ENCODE measurements around the gene SFMBT1.

Gene SFMBT1, protein sequence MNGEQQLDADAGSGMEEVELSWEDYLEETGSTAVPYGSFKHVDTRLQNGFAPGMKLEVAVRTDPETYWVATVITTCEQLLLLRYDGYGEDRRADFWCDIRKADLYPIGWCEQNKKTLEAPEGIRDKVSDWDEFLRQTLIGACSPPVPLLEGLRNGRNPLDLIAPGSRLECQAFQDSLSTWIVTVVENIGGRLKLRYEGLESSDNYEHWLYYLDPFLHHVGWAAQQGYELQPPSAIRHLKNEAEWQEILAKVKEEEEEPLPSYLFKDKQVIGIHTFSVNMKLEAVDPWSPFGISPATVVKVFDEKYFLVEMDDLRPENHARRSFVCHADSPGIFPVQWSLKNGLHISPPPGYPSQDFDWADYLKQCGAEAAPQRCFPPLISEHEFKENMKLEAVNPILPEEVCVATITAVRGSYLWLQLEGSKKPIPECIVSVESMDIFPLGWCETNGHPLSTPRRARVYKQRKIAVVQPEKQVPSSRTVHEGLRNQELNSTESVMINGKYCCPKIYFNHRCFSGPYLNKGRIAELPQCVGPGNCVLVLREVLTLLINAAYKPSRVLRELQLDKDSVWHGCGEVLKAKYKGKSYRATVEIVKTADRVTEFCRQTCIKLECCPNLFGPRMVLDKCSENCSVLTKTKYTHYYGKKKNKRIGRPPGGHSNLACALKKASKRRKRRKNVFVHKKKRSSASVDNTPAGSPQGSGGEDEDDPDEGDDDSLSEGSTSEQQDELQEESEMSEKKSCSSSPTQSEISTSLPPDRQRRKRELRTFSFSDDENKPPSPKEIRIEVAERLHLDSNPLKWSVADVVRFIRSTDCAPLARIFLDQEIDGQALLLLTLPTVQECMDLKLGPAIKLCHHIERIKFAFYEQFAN

DNA sequence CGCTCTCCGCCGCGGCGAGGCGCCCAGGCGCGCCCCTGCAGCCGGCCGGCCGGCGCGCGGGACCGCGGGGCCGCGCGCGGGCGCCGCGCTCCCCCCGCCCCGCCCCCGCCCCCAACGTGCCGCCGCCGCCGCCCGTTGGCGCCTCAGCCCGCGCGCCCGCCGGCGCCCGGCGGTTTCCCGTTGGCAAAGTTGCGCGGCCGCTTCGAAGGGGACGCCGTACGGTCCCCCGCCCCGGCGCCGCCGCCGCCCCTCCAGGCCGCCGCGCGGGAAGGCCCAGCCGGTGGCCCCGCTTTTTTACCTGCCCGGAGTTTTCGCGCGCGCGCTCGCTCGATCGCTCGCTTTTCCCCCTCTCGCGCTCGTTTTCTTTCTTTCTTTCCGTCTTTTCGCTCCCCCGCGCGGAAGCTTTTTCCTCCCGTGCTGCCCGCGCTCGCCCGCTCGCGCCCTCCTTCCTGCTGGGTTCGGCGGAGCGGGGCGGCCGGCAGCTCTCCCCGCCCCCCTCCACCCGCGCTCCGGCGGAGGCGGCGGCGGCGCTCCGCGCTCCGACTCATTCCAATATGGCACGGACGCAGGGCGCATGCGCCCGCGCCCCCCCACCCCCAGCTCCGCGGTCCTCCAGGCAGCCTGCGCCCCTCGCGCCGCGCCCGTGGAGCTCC lies at the start of gene SFMBT1:
TSS of gene SFMBT1 (minus strand) at position 556 of the 653 bp plus-strand sequence. CDS start 76,945 bp downstream, outside the sequence.
- DNase-seq: peak; percentile 45

DNA sequence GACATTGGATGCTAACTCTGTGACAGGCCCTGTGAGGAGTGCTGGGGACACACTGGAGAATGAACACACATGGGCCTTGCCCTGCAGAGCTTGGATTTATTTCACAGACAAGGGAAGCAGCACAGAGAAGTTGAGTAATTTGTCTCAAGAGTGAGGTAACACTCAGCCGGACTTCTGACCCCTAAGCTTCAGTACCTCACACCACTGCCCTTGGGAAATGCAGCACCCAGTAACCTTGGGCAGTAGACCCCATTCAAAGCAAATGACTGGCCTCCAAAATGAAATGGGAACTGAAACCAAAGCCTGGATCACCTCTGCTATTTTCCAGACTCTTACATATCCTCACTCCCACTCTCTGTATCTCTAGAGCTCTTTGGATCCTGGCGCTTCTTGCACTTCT lies 47.1 kb upstream of the SFMBT1 start:
- no peak for DNase-seq

DNA sequence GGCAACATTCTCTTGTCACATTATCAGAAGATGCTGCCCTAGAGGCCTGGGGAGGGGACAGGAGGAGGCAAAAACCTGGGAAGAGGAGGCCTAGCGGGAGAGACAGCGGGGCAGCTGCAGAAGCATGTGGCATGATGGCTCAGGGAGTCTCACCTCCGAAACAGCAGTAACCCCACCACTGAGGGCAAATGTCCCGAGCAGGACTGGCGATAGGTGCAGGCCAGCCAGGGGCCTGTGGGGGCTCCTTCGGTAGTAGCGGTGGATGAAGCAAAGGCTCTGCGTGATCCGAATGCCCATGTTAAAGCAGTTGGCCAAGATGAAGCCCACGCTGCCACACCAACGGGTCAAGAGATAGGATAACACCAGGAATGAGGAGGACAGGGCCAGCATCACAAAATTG lies 46.3 kb upstream of the SFMBT1 start:
- no peak for DNase-seq

DNA sequence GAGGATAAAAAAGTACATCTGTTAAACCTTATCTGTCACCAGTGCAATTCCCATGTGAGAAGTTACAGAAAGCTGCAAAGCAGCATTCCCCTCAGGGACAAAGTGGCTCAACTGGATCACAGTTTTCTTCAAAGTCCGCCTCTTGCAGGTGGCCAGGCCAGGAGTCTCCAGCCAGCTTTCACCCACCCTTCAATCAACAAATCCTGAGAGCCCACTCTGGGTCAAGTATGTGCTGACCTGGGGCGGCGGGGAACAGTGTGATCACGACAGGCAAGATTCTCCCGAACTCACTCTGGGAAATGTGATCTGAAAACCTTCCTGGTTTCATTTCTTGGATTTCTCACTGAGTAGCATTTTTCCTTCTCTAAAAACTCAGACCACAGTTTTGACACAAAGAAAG lies 45.1 kb upstream of the SFMBT1 start:
- DNase-seq: no peak

DNA sequence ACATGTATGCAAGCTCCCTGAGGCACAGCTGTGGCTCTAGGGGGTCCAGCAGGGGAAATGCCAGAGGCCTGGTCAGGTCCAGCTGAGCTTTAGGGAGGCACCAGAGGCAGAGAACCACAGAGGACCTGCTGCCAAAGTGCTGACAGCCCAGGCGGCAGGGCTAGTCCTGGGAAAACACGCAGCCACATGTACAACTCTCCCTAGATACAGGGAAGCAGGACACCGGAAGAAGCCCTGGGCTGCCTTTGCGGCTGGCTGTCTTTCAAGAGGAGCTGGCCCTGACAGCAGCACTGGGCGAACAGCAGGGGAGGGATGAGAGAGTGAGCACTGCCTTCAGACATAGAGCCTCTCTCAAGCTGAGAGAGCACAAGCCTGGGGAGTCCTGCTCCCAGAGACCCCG lies 43.6 kb upstream of the SFMBT1 start:
- DNase-seq: no peak

DNA sequence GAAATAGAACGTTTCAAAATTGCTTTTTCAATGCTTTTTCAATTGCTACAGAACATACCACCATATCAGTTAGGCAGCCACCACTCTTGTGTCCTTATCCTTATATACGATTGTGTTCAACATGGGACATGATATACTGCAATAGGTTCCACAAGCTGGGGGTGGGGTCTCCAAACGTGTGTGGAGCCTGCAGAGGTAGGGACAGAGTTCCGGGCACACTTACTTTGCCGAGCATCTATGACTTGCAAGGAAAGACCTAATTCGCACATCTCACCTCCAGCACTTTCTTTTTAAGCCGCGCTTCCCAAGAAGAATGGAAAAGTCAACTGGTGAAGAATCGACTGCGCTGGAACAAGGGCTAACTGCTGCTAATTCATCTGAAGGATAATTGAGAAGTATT lies 39.6 kb upstream of the SFMBT1 start:
- no peak for DNase-seq

DNA sequence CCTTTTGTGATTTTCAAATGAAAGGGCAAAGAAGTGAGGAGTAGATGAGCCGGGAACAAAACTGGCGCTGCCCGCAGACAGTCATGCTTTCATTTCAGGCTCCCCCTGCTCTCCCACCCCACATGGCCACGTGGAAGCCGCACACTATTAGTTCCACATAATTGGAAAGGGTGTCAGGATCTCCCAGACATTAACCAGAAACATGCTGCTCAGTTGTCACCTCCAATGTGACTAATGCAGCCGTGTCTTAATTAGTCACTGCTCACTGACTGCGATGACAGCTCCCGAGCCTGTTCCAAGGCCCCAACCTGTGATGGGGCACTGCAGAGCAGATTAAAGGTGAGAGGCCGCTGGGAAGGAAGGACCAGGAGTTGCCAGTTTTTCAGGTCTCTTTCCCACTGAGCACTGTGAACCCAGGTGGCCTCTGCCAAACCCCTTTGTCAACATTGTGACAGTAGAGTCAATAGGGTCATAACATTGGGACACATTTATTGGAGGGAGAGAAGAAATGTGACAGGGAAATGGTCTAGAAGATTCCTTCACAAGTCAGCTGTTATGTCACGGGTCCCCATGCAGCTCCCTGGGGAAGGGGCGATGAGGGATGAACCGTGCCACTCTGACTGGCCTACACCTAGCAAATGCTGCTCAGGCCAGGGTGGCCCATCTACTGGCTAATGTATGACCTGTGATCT lies 38.6 kb upstream of the SFMBT1 start:
- no peak for DNase-seq

DNA sequence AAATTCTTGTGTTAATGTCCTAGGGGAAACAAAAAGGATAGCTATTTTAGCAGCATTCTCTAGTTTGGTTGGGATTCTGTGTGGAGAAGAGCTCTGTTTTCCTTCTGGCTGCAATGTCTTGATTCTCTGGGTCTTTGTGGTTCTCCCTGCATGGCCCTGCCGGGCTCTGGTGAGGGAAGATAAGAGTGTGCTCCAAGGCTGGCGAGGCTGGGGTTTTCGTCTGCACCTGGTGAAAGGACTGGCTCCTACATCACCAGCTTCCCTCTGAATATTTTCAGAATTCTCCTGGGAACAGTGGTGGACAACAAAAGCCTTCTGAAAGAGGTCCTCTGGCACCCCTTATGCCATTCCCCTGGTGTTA lies 38.1 kb upstream of the SFMBT1 start:
- no peak for DNase-seq

DNA sequence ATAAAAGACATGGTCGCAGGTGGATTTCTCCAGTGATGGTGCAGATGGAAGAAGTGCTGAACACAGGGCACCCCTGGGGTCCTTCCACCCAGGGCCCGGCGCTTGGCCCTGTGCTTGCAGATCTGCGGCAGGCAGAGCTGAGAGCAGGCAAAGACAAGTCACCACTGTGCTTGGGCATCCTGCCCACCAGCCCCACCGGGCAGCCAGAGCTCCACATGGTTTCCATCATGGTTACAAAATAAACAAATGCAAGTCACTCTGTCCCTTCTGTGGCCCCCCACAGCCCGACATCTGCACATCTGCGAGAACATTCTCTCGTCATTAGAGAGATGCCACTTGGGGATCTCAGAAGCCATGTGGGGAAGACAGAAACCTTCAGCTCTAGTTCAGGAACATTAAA lies 37.6 kb upstream of the SFMBT1 start:
- no peak for DNase-seq

DNA sequence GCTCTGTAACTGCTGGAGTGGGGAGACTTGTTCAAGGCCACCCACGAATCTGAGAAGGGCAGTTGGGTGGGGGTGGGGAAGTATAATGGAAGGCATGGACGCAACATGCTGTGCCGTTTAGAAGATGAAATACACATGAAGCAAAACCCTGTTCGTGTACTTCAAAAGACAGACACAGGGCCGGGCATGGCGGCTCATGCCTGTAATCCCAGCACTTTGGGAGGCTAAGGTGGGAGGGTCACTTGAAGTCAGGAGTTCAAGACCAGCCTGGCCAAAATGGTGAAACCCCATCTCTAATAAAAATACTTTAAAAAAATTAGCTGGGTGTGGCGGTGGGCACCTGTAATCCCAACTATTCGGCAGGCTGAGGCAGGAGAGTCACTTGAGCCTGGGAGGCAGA lies 36.9 kb upstream of the SFMBT1 start:
- DNase-seq: no peak

DNA sequence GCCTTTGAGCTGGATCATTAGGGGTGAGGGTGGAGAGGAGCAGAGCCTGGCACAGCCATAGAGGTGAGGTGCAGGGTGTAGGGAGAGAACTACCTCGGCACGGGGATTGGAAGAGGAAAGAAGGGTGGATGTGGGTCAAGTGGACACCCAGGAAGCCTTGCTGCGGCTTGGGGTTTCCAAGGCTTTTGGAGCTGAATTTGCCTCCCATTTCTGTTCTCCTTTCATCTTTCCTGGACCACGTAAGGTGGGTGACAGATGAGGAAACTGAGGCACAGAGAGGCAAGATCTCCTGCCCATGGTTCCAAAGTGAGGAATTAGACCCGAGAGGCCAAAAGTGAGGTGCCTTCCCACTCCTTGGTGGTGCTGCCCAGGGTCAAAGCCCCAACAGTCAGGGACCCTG lies 35.4 kb upstream of the SFMBT1 start:
- DNase-seq: no peak

DNA sequence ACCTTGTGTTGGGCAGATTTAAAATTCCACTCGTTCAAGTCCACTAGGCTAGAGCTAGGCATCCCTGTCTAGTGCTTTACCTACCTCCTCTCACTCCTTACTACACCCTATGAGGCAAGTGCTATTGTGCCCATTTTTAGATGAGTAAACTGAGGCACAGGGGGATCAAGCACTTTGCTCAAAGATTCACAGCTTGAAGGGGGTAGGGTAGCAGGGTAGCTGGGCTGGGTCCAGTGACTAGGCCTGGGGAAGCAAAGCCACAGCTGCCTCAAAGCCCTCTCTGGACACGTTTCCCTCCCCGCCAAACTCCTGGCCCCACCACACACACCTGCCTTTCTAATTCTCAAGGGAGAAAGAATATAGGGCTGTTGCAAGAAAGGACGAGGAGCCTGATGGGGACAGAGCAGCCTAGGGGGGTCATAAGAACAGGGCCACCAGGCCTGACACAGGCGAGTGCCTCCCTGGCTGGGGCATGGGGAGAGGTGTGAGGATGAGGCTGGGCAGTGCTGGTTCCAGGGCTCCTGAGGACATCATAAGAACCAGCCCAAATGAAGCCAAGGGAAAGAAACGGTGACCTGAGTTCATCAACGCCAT lies 34.8 kb upstream of the SFMBT1 start:
- no peak for DNase-seq

DNA sequence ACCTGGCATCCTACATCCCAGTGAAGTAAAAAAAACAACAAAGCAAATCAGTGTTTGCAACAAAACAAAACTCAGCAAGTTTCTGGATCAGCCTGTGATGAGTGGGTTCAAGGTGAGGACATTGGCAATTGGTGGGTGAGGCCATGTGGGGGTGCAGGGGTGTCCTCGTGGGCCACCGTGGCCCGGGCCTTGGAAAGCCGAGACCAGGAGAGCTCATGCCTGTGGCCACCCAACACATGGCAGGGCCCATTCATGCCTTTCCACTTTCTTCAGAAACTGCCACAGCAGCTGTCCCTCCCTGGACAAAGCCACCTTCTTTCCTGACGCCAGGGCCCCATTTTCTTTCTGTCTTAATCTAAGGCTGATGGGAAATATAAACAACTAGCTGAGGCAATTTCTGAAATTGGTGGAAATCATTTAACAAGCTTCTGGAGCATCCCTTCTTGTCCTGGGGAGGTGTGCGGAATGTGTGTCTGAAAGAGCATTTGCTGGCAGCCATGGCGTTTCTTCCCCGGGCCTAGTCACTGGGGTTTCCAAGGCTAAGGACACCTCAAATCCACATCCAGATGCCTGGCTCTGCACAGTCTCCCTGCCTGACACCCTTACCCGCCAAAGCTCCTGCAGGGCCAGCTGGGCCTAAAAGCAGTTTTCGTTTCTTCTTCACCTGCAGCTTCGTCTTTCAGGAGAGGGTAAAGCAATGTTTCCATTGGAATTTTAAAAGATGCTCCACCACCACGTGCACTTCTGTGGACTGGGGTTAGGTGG lies 34.1 kb upstream of the SFMBT1 start:
- DNase-seq: no peak

DNA sequence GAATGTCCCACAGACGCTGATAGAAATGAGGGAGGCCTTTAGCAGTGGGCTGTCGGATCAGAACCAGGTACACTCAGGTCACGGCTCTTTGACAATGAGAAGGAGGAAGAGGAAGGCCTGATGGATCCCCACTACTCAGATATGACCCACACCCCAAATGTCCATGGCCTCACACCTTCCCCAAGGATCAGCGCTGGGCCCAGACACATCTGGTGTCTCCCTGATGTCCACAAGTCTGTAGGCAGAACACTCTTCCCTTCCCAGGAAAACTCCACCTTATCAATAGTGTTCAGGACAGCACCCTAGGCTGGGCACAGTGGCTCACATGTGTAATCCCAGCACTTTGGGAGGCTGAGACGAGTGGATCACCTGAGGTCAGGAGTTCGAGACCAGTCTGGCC lies 33.3 kb upstream of the SFMBT1 start:
- no peak for DNase-seq

DNA sequence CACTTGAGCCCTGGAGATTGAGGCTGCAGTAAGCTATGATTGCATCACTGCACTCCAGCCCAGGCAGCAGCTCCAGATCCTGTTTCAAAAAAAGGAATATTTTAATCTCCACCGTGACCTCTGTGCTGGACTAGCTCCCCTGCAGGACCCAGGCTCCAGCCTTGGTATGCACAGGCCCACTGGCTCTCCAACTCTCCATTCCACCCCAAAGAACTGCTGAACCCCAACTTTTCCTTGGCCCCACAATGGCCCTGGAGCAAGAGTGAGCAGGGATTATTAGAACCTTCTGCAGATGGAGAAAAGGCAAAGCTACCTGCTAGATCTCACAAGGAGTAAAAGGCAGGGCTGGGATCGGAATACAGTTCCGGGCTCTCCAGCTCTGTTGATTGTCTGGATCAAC lies 32.8 kb upstream of the SFMBT1 start:
- DNase-seq: no peak

DNA sequence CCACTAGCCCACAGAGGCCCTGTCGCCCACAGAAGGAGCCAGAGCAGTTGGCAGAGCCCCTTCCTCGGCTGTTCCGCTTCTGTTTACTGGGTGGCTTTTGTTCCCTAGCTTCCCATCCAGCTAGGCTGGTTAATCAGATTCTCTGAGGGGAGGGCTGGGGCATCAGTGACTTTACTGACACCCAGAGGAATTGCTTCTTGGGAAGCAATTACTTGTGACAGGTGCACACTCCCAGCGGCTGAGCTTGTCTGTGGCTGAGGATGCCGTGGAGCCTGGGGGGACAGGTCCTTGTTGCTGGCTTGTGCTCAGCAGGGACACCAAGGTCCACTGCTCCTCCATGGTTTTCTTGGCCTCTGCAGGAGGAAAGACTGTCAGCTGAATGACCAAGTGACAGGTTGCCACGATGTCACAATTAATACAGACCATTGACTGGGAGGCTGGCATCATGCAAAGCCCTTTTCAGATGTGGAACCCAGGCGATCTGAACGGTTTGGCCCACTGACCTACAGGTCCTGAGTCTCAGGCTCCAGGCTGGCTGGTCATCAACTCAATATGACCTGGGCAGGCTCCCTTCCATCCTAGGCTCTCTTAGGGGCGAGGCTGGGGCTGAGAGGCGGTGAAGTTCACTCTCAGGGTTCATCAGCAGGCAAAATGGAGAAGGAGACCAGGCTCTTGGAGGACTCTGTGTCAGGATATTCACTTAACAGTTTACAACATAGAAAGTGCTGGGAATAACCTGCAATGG lies 31.8 kb upstream of the SFMBT1 start:
- DNase-seq: no peak

DNA sequence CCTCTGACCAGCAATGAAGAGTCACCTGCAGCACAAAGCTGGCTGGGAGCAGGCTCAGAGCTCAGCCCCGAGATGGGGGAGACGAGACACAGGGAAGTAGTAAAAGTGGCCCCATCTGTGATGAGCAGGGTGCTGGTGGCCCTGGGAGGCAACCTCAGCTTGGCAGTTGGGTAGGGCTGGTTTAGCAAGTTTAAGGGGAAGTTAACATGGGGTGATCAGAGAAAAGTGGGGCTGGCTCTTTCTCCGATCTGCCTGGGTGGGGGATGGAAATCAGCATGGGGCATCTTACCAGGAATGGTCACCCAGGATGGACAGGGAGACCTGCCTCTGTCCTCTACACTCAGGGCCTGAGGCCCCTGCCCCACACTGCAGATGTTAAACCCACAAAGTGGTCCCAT lies 29.9 kb upstream of the SFMBT1 start:
- no peak for DNase-seq

DNA sequence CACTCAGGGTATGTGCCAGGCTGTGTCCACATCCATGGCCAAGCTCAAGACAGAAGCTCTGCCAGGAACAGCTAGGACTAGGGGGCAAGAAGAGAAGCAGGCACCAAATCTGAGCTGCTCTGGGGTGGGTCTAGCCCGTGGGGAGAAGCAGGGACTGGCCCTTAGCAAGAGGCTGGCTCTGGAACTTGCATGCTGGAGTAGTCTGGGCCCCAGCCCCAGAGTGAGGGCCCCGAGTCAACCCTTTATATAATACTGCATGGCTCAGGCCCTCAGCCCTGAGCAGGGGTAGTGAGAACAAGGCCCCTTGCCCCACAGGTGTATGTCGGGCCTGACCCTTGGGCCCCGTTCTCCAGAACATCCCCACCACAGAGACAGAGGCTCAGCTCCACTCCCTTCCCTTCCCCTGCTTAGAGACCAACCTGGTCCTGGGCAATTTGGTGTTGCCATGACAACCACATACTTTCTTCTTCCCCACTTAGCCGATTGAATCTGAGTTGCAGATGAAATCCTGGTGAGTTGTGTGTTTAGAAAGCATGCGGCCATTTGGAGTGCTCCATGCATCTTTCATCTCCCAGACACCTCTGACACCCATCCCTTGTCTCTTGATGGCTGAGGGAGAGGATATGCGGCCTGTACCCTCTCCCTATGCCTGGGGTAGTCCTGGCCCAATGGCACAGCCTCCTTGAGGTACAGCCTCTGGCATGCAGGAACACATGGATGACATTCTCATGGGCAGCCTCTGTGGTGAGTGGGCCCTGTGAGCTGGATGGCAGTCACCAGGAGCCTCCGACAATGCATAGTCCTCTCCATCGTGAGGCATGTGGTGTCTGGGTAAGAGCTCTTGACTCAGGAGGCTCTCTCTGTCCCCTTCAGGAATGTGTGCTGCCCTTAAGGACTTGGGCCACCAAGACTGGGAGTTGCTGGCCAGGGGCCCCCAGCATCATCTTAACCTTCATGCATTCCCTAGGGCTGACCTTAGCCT lies 29.2 kb upstream of the SFMBT1 start:
- no peak for DNase-seq

DNA sequence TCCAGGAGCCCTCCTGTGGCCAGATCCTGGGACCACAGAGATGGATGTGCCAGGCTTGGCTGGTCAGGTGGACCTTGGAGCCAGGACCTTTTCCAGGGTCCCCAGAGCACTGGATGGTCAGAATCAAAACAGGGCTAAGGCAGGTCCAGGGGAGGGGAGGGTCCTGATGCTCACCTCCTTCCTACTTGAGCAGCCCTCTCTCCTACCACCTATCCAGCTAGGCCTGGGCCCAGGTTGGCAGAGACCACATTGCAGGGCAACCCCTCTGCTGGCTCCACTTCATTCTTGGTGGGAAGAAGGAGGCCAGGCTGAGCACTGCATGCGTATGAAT lies 28.5 kb upstream of the SFMBT1 start:
- no peak for DNase-seq

All from NCI-H2227 treated with DMSO at 0.1 percent for 48 hours (cell line).